AG04449 (cell line): ENCODE measurements around the gene URAD.
A peak's percentile ranks its signal among the peaks of the same experiment; 100 is the strongest.

Experiments used
- CTCF ChIA-PET: fragments of 350-600 bp; formaldehyde crosslinking; extraction: SDS; loops from one replicate; lab custom pipeline; 2021; ENCODE audit warnings: antibody characterized with exemption; lab: Yijun Ruan, JAX
- POLR2A ChIA-PET: fragments of 400-600, 350-600 bp; formaldehyde crosslinking; extraction: SDS; loops from one replicate; lab custom pipeline; 2020; ENCODE audit warnings: antibody characterized with exemption, inconsistent platforms; lab: Yijun Ruan, JAX
- DNase-seq: peaks from one replicate; pipeline ENCODE4 v3.0.0-alpha.2; 2010; ENCODE audit warnings: low read depth, low spot score
- H3K4me3 ChIP-seq: 2 replicates; pipeline ENCODE4 v1.5.1; 2011; ENCODE audit warnings: low read depth, mild to moderate bottlenecking, control low read depth, low read length
- CTCF ChIP-seq: IDR thresholded peaks from one replicate; pipeline ENCODE4 v1.5.1; 2011; ENCODE audit warnings: mild to moderate bottlenecking, moderate library complexity, low read length, control low read depth, inconsistent platforms; ENCODE audit not compliant: insufficient read depth; ENCODE audit errors: missing control alignments

URAD gene

GRCh38 chr13:28001837-28002473 lies 13.5 kb upstream of the URAD start:
- ChIA-PET POLR2A (no interaction called here), CTCF (interaction anchor here (1.5 to 1.9 kb wide), 2 partner anchors 18 to 640 kb away, joined by 6 read pairs; no protein-coding TSS in a partner anchor)

GRCh38 chr13:28001049-28001448 lies 12.6 kb upstream of the URAD start:
- no peak for TF ChIP-seq CTCF
- no peak overlapping the region for H3K4me3 ChIP-seq
- CTCF ChIA-PET, result interaction anchor here (1.1 to 1.9 kb wide), 2 partner anchors 11 to 639 kb away, joined by 3 to 6 read pairs; no protein-coding TSS in a partner anchor
- DNase-seq, result no peak
- POLR2A ChIA-PET, result no interaction called here

More at GRCh38 chr13:28001837-28002473, 13.5 kb upstream of the URAD start:
- TF ChIP-seq CTCF, result no peak
- no peak for DNase-seq
- H3K4me3 ChIP-seq, result no peak overlapping the region

GRCh38 chr13:28000567-28000966 lies 12.1 kb upstream of the URAD start:
- ChIA-PET CTCF (interaction anchor here (1.1 to 1.9 kb wide), 2 partner anchors 12 to 639 kb away, joined by 3 to 6 read pairs; no protein-coding TSS in a partner anchor), POLR2A (no interaction called here)
- H3K4me3 ChIP-seq, result no peak overlapping the region
- DNase-seq, result no peak
- no peak for TF ChIP-seq CTCF

- POLR2A ChIA-PET, result no interaction called here
- CTCF ChIA-PET, result interaction anchor here (0.6 to 3.1 kb wide), 13 partner anchors 10 to 636 kb away, joined by 3 to 24 read pairs (median 4); no protein-coding TSS in a partner anchor
- no peak for DNase-seq
- H3K4me3 ChIP-seq, result no peak overlapping the region
- TF ChIP-seq CTCF, result peak; percentile 43
Observed at GRCh38 chr13:27997904-27998522, 9.5 kb upstream of the URAD start.

GRCh38 chr13:27991881-27992280 lies 3.4 kb upstream of the URAD start:
- TF ChIP-seq CTCF, result no peak
- POLR2A ChIA-PET, result no interaction called here
- DNase-seq, result no peak
- CTCF ChIA-PET, result interaction anchor here (0.6 to 13.3 kb wide), 3 partner anchors 163 to 630 kb away, joined by 3 to 321 read pairs (median 5); no protein-coding TSS in a partner anchor
- H3K4me3 ChIP-seq, result no peak overlapping the region

GRCh38 chr13:27985600-27985999 lies 2.9 kb downstream of the URAD start:
- H3K4me3 ChIP-seq, result no peak overlapping the region
- no peak for TF ChIP-seq CTCF
- ChIA-PET POLR2A (no interaction called here), CTCF (interaction anchor here (1.0 to 13.3 kb wide), 17 partner anchors 8 to 1000 kb away, joined by 3 to 321 read pairs (median 24); no protein-coding TSS in a partner anchor)
- DNase-seq, result no peak
